ENCODE measurements around the gene INF2.
A peak's percentile ranks its signal among the peaks of the same experiment; 100 is the strongest.

INF2 gene

GRCh38 chr14:104745431-104745830 lies 56.0 kb downstream of the INF2 start:
- Histone ChIP-seq H4K8ac (ENCODE audit: low read depth, low read length) (no peak overlapping the region), H3K18ac (ENCODE audit: low read length) (no peak overlapping the region), H2AK5ac (ENCODE audit: low read depth, low read length) (peak overlapping the region; percentile 50), H2BK15ac (ENCODE audit: low read length) (no peak overlapping the region), H2BK5ac (ENCODE audit: low read length) (no peak overlapping the region), H2BK12ac (ENCODE audit: low read length) (no peak overlapping the region), H4K91ac (ENCODE audit: low read depth, low read length, poor library complexity) (no peak overlapping the region), H3K4ac (ENCODE audit: low read length) (no peak overlapping the region), H3K23ac (ENCODE audit: low read depth, low read length, poor library complexity) (peak overlapping the region; percentile 22), H3K36me3 (replicated peaks in 1 of 2; ENCODE audit: control insufficient read depth in 2 of 2, insufficient read depth in 2 of 2, low read length in 2 of 2) (peaks cover 4 to 8% of the 10 kb centered on the region in 2 donors), H3K4me1 (ENCODE audit: control insufficient read depth in 2 of 2, insufficient read depth in 1 of 2, low read depth in 1 of 2, low read length in 2 of 2) (peaks cover 14 to 20% of the 10 kb centered on the region in 2 donors), H2AFZ (ENCODE audit: low read length) (no peak overlapping the region), H3K4me2 (ENCODE audit: insufficient read depth, low read length, poor library complexity, severe bottlenecking) (no peak overlapping the region), H3K27ac (replicated peaks; ENCODE audit: low read length) (no peak overlapping the region), H3K14ac (ENCODE audit: low read length) (no peak overlapping the region), H2BK120ac (ENCODE audit: low read depth, low read length) (no peak overlapping the region), H3K27me3 (ENCODE audit: control insufficient read depth in 3 of 3, insufficient read depth in 3 of 3, low read depth in 1 of 3, low read length in 3 of 3) (no peaks in the 10 kb centered on the region), H3K9me3 (replicated peaks in 1 of 2; ENCODE audit: control insufficient read depth in 2 of 2, insufficient read depth in 1 of 2, low read depth in 1 of 2, low read length in 2 of 2) (peaks cover 9 to 12% of the 10 kb centered on the region in 2 donors), H3K9ac (ENCODE audit: low read depth, low read length, poor library complexity) (no peak overlapping the region), H3K79me1 (ENCODE audit: low read depth, low read length) (peaks cover 3% of the 10 kb centered on the region), H3K4me3 (ENCODE audit: low read length in 2 of 2) (peak overlapping the region in 1 of 2 donors; percentile 12)
- no peak for DNase-seq (ENCODE audit: low spot score)
- no CpG with 5 or more reads among the region's 9 CpGs for WGBS, 2 donors (ENCODE audit: extremely low coverage in 2 of 2, insufficient read length in 2 of 2, insufficient replicate concordance in 1 of 2)

- H4K91ac ChIP-seq (ENCODE audit: low read depth, low read length, poor library complexity): no peak overlapping the region
- no CpG with 5 or more reads among the region's 13 CpGs for WGBS, 2 donors (ENCODE audit: extremely low coverage in 2 of 2, insufficient read length in 2 of 2, insufficient replicate concordance in 1 of 2)
- no peaks in the 10 kb centered on the region for H3K27me3 ChIP-seq (ENCODE audit: control insufficient read depth in 3 of 3, insufficient read depth in 3 of 3, low read depth in 1 of 3, low read length in 3 of 3)
- peaks cover 14 to 20% of the 10 kb centered on the region in 2 donors for H3K4me1 ChIP-seq (ENCODE audit: control insufficient read depth in 2 of 2, insufficient read depth in 1 of 2, low read depth in 1 of 2, low read length in 2 of 2)
- peak overlapping the region; percentile 61 for H2BK5ac ChIP-seq (ENCODE audit: low read length)
- H2AFZ ChIP-seq (ENCODE audit: low read length): no peak overlapping the region
- no peak overlapping the region for H2BK120ac ChIP-seq (ENCODE audit: low read depth, low read length)
- H3K27ac ChIP-seq (replicated peaks; ENCODE audit: low read length): no peak overlapping the region
- H3K4me3 ChIP-seq (ENCODE audit: low read length in 2 of 2): no peak overlapping the region
- H3K4me2 ChIP-seq (ENCODE audit: insufficient read depth, low read length, poor library complexity, severe bottlenecking): no peak overlapping the region
- peaks cover 4 to 7% of the 10 kb centered on the region in 2 donors for H3K36me3 ChIP-seq (replicated peaks in 1 of 2; ENCODE audit: control insufficient read depth in 2 of 2, insufficient read depth in 2 of 2, low read length in 2 of 2)
- H4K8ac ChIP-seq (ENCODE audit: low read depth, low read length): no peak overlapping the region
- H2AK5ac ChIP-seq (ENCODE audit: low read depth, low read length): no peak overlapping the region
- H3K79me1 ChIP-seq (ENCODE audit: low read depth, low read length): peaks cover 3% of the 10 kb centered on the region
- H3K14ac ChIP-seq (ENCODE audit: low read length): no peak overlapping the region
- H3K23ac ChIP-seq (ENCODE audit: low read depth, low read length, poor library complexity): peak overlapping the region; percentile 53
- no peak overlapping the region for H2BK12ac ChIP-seq (ENCODE audit: low read length)
- no peak overlapping the region for H3K9ac ChIP-seq (ENCODE audit: low read depth, low read length, poor library complexity)
- H3K4ac ChIP-seq (ENCODE audit: low read length): no peak overlapping the region
- DNase-seq (ENCODE audit: low spot score): no peak
- H2BK15ac ChIP-seq (ENCODE audit: low read length): no peak overlapping the region
- no peak overlapping the region for H3K18ac ChIP-seq (ENCODE audit: low read length)
- H3K9me3 ChIP-seq (replicated peaks in 1 of 2; ENCODE audit: control insufficient read depth in 2 of 2, insufficient read depth in 1 of 2, low read depth in 1 of 2, low read length in 2 of 2): peaks cover 11 to 18% of the 10 kb centered on the region in 2 donors
Observed at GRCh38 chr14:104746071-104746545, 56.7 kb downstream of the INF2 start.

- H3K79me1 ChIP-seq (ENCODE audit: low read depth, low read length): peaks cover 2% of the 10 kb centered on the region
- H3K9me3 ChIP-seq (replicated peaks in 1 of 2; ENCODE audit: control insufficient read depth in 2 of 2, insufficient read depth in 1 of 2, low read depth in 1 of 2, low read length in 2 of 2): peaks cover 13 to 20% of the 10 kb centered on the region in 2 donors
- H3K27me3 ChIP-seq (ENCODE audit: control insufficient read depth in 3 of 3, insufficient read depth in 3 of 3, low read depth in 1 of 3, low read length in 3 of 3): no peaks in the 10 kb centered on the region
- WGBS, 2 donors (ENCODE audit: extremely low coverage in 2 of 2, insufficient read length in 2 of 2, insufficient replicate concordance in 1 of 2): no CpG with 5 or more reads among the region's 7 CpGs
- no peak overlapping the region for H3K23ac ChIP-seq (ENCODE audit: low read depth, low read length, poor library complexity)
- H2AFZ ChIP-seq (ENCODE audit: low read length): no peak overlapping the region
- no peak for DNase-seq (ENCODE audit: low spot score)
- no peak overlapping the region for H2AK5ac ChIP-seq (ENCODE audit: low read depth, low read length)
- H3K4ac ChIP-seq (ENCODE audit: low read length): no peak overlapping the region
- H2BK120ac ChIP-seq (ENCODE audit: low read depth, low read length): no peak overlapping the region
- no peak overlapping the region for H3K9ac ChIP-seq (ENCODE audit: low read depth, low read length, poor library complexity)
- H2BK15ac ChIP-seq (ENCODE audit: low read length): no peak overlapping the region
- peaks cover 14 to 20% of the 10 kb centered on the region in 2 donors for H3K4me1 ChIP-seq (ENCODE audit: control insufficient read depth in 2 of 2, insufficient read depth in 1 of 2, low read depth in 1 of 2, low read length in 2 of 2)
- no peak overlapping the region for H3K4me3 ChIP-seq (ENCODE audit: low read length in 2 of 2)
- H2BK5ac ChIP-seq (ENCODE audit: low read length): no peak overlapping the region
- H3K36me3 ChIP-seq (replicated peaks in 1 of 2; ENCODE audit: control insufficient read depth in 2 of 2, insufficient read depth in 2 of 2, low read length in 2 of 2): peaks cover 4 to 7% of the 10 kb centered on the region in 2 donors
- H3K18ac ChIP-seq (ENCODE audit: low read length): no peak overlapping the region
- no peak overlapping the region for H3K4me2 ChIP-seq (ENCODE audit: insufficient read depth, low read length, poor library complexity, severe bottlenecking)
- H2BK12ac ChIP-seq (ENCODE audit: low read length): no peak overlapping the region
- H4K8ac ChIP-seq (ENCODE audit: low read depth, low read length): no peak overlapping the region
- H3K14ac ChIP-seq (ENCODE audit: low read length): no peak overlapping the region
- H4K91ac ChIP-seq (ENCODE audit: low read depth, low read length, poor library complexity): no peak overlapping the region
- H3K27ac ChIP-seq (replicated peaks; ENCODE audit: low read length): no peak overlapping the region
Observed at GRCh38 chr14:104746934-104747481, 57.6 kb downstream of the INF2 start.

GRCh38 chr14:104747876-104748275 lies 58.5 kb downstream of the INF2 start:
- Histone ChIP-seq H3K27ac (replicated peaks; ENCODE audit: low read length) (no peak overlapping the region), H3K79me1 (ENCODE audit: low read depth, low read length) (no peaks in the 10 kb centered on the region), H4K8ac (ENCODE audit: low read depth, low read length) (no peak overlapping the region), H3K9ac (ENCODE audit: low read depth, low read length, poor library complexity) (no peak overlapping the region), H2BK5ac (ENCODE audit: low read length) (no peak overlapping the region), H4K91ac (ENCODE audit: low read depth, low read length, poor library complexity) (no peak overlapping the region), H3K18ac (ENCODE audit: low read length) (no peak overlapping the region), H3K4ac (ENCODE audit: low read length) (no peak overlapping the region), H3K23ac (ENCODE audit: low read depth, low read length, poor library complexity) (no peak overlapping the region), H2BK120ac (ENCODE audit: low read depth, low read length) (no peak overlapping the region), H2AK5ac (ENCODE audit: low read depth, low read length) (no peak overlapping the region), H2AFZ (ENCODE audit: low read length) (no peak overlapping the region), H3K36me3 (replicated peaks in 1 of 2; ENCODE audit: control insufficient read depth in 2 of 2, insufficient read depth in 2 of 2, low read length in 2 of 2) (peaks cover 4 to 7% of the 10 kb centered on the region in 2 donors), H2BK15ac (ENCODE audit: low read length) (no peak overlapping the region), H2BK12ac (ENCODE audit: low read length) (no peak overlapping the region), H3K9me3 (replicated peaks in 1 of 2; ENCODE audit: control insufficient read depth in 2 of 2, insufficient read depth in 1 of 2, low read depth in 1 of 2, low read length in 2 of 2) (peaks cover 14 to 20% of the 10 kb centered on the region in 2 donors), H3K4me1 (ENCODE audit: control insufficient read depth in 2 of 2, insufficient read depth in 1 of 2, low read depth in 1 of 2, low read length in 2 of 2) (peaks cover 16 to 20% of the 10 kb centered on the region in 2 donors), H3K4me3 (ENCODE audit: low read length in 2 of 2) (no peak overlapping the region), H3K27me3 (ENCODE audit: control insufficient read depth in 3 of 3, insufficient read depth in 3 of 3, low read depth in 1 of 3, low read length in 3 of 3) (no peaks in the 10 kb centered on the region), H3K14ac (ENCODE audit: low read length) (no peak overlapping the region), H3K4me2 (ENCODE audit: insufficient read depth, low read length, poor library complexity, severe bottlenecking) (no peak overlapping the region)
- WGBS, 2 donors (ENCODE audit: extremely low coverage in 2 of 2, insufficient read length in 2 of 2, insufficient replicate concordance in 1 of 2): no CpG with 5 or more reads among the region's 9 CpGs
- no peak for DNase-seq (ENCODE audit: low spot score)
